Endothelial cell of umbilical vein (primary cell): Measurements from ENCODE around the gene SORCS3. TPM values are rescaled to one million over a fixed set of nuclear protein-coding genes. Genes with fewer than 3 reads are reported as not detected.

Source experiments
- BruUV-seq: library from RNA; stranded (reverse); fragments of 400-500 nt; replicated peaks from 2 replicates; lab custom pipeline; 2021; lab: Mats Ljungman, UMichigan
- CTCF ChIA-PET: fragments of 300-600, 350-600 bp; sonication (Branson Sonifier 250); formaldehyde crosslinking; loops from one replicate; lab custom pipeline; 2021; ENCODE audit warnings: antibody characterized with exemption, inconsistent platforms; lab: Charles Lee
- POLR2A ChIA-PET: fragments of 300-600, 350-600 bp; sonication (Branson Sonifier 250); formaldehyde crosslinking; loops from one replicate; lab custom pipeline; 2021; ENCODE audit warnings: antibody characterized with exemption, inconsistent platforms; lab: Charles Lee
- DNase-seq: peaks from one replicate; pipeline ENCODE4 v3.0.0-alpha.2; 2011; ENCODE audit warnings: low read depth, low spot score
- FAIRE-seq: peaks from 2 replicates; lab custom pipeline; 2011; peaks lifted over from hg19 to GRCh38; lab: Jason Lieb, UNC
- H2AFZ ChIP-seq: 2 replicates; pipeline ENCODE4 v1.6.0; 2012; ENCODE audit warnings: low read depth, low read length, control low read depth, inconsistent platforms
- H3K27ac ChIP-seq: 2 replicates; pipeline ENCODE4 v1.5.1; 2011; ENCODE audit warnings: low read depth, mild to moderate bottlenecking, control low read depth, low read length, moderate library complexity; ENCODE audit not compliant: insufficient read depth
- H3K27me3 ChIP-seq, 2 experiments: 2 replicates each; pipeline versions ENCODE4 v1.6.0 to v1.6.1; 2011; ENCODE audit warnings: low read length in 2 of 2, mixed read lengths in 1 of 2; ENCODE audit not compliant: control insufficient read depth in 2 of 2, insufficient read depth in 2 of 2
- H3K36me3 ChIP-seq, 2 experiments: 2 replicates in 1 of 2; 3 replicates in 1 of 2; pipeline ENCODE4 v1.5.1; 2011; ENCODE audit warnings: low read length in 2 of 2, mild to moderate bottlenecking in 1 of 2, moderate library complexity in 1 of 2; ENCODE audit not compliant: control insufficient read depth in 2 of 2, insufficient read depth in 2 of 2; ENCODE audit errors: extremely low read depth in 1 of 2
- H3K4me1 ChIP-seq: 3 replicates; pipeline ENCODE4 v1.5.1; 2011; ENCODE audit warnings: mild to moderate bottlenecking, low read length; ENCODE audit not compliant: control insufficient read depth, insufficient read depth; ENCODE audit errors: extremely low read depth
- H3K4me2 ChIP-seq: 2 replicates; pipeline ENCODE4 v1.6.1; 2011; ENCODE audit warnings: low read length, control low read depth, mixed read lengths; ENCODE audit not compliant: insufficient read depth
- H3K4me3 ChIP-seq, 3 experiments: fragments of 200-600 bp in 1 of 3; sonication (generic), shearing (Covaris generic) in 1 of 3; replicated peaks in 1 of 3; 2 replicates each; pipeline ENCODE4 v1.5.1; 2011 to 2016; ENCODE audit warnings: control low read depth in 3 of 3, low read length in 3 of 3, mild to moderate bottlenecking in 2 of 3, inconsistent platforms in 1 of 3, low read depth in 1 of 3, moderate library complexity in 1 of 3; ENCODE audit not compliant: insufficient read depth in 1 of 3
- H3K79me2 ChIP-seq: 2 replicates; pipeline ENCODE4 v1.6.0; 2012; ENCODE audit warnings: low read length, inconsistent platforms; ENCODE audit not compliant: control insufficient read depth, insufficient read depth
- H3K9ac ChIP-seq: replicated peaks from 2 replicates; pipeline ENCODE3; 2011; ENCODE audit warnings: low read length, control low read depth; ENCODE audit not compliant: insufficient read depth; ENCODE audit errors: extremely low read depth
- H3K9me1 ChIP-seq: replicated peaks from 3 replicates; pipeline ENCODE4 v1.6.0; 2011; ENCODE audit warnings: mild to moderate bottlenecking, low read length; ENCODE audit not compliant: control insufficient read depth, insufficient read depth; ENCODE audit errors: extremely low read depth
- H3K9me3 ChIP-seq: replicated peaks from 2 replicates; pipeline ENCODE4 v1.5.1; 2012; ENCODE audit warnings: low read length, inconsistent platforms; ENCODE audit not compliant: control insufficient read depth, insufficient read depth
- H4K20me1 ChIP-seq: replicated peaks from 2 replicates; pipeline ENCODE3; 2011; ENCODE audit warnings: mild to moderate bottlenecking, low read length; ENCODE audit not compliant: control insufficient read depth, insufficient read depth; ENCODE audit errors: extremely low read depth
- EZH2 ChIP-seq: IDR thresholded peaks from 2 replicates; pipeline ENCODE4 v1.6.1; 2012; ENCODE audit warnings: borderline replicate concordance, low read depth, mild to moderate bottlenecking, moderate library complexity, low read length, inconsistent platforms; ENCODE audit not compliant: severe bottlenecking
- FOS ChIP-seq: IDR thresholded peaks from 2 replicates; pipeline ENCODE4 v1.6.1; 2011; ENCODE audit warnings: mild to moderate bottlenecking, low read length, moderate library complexity, borderline replicate concordance; ENCODE audit not compliant: insufficient read depth
- GATA2 ChIP-seq: IDR thresholded peaks from 2 replicates; pipeline ENCODE4 v1.7.0; 2011; ENCODE audit warnings: low read depth, mild to moderate bottlenecking, moderate library complexity, mixed read lengths, low read length; ENCODE audit not compliant: insufficient read length, insufficient read depth
- JUN ChIP-seq: IDR thresholded peaks from 2 replicates; pipeline ENCODE4 v1.6.1; 2011; ENCODE audit warnings: borderline replicate concordance, low read depth; ENCODE audit not compliant: insufficient read length, insufficient read depth
- MYC ChIP-seq: IDR thresholded peaks from one replicate; pipeline ENCODE4 v1.6.1; 2011; ENCODE audit warnings: mild to moderate bottlenecking, low read depth, low read length
- POLR2A ChIP-seq: IDR thresholded peaks from 2 replicates; pipeline ENCODE4 v1.6.1; 2012; ENCODE audit warnings: low read depth, mild to moderate bottlenecking, control low read depth, low read length
- POLR2AphosphoS5 ChIP-seq: IDR thresholded peaks from 2 replicates; pipeline ENCODE4 v1.6.1; 2012; ENCODE audit warnings: low read depth, mild to moderate bottlenecking, control low read depth, low read length, moderate library complexity; ENCODE audit not compliant: insufficient read depth
- dilution Hi-C: fragments of 300-500 bp; cut with MboI; formaldehyde crosslinking; loops from one replicate; pipeline ENCODE4 v1.15.0; 2019; ENCODE audit warnings: low sequenced_read_pairs; ENCODE audit not compliant: extremely low pct_ligation_motif_present
- intact Hi-C: fragments of 100-400 bp; cut with micrococcal nuclease; formaldehyde crosslinking; loops from one replicate; pipeline ENCODE4 v1.10.0; 2022
- polyA plus RNA-seq, 4 experiments: library from polyadenylated mRNA; depleted of rRNA in 3 of 4; stranded (reverse) in 3 of 4; unstranded in 1 of 4; fragments of >200 nt; gene quantifications; 2 replicates each; pipeline versions ENCODE4 v1.2.1 to v1.2.3, GENCODE V29; 2011 to 2012; ENCODE audit warnings: missing spikeins in 1 of 4
- total RNA-seq: library from RNA; stranded (reverse); gene quantifications from 2 replicates; pipeline ENCODE4 v1.2.3, GENCODE V29; 2021
- TF ChIP-seq, protein P1 (sequence below): IDR thresholded peaks from 2 replicates; pipeline ENCODE4 v1.6.1; 2011; ENCODE audit not compliant: insufficient read depth, insufficient read length
- TF ChIP-seq, protein P2 (sequence below), 2 donors: IDR thresholded peaks; 1 replicate in 1 of 2; 2 replicates in 1 of 2; pipeline ENCODE4 v1.5.1; 2011; ENCODE audit warnings: low read length in 2 of 2, mild to moderate bottlenecking in 2 of 2, moderate library complexity in 2 of 2, control low read depth in 1 of 2, inconsistent platforms in 1 of 2, low read depth in 1 of 2; ENCODE audit not compliant: insufficient read depth in 1 of 2; ENCODE audit errors: extremely low read depth in 1 of 2

SORCS3 gene
- total and polyA plus RNA-seq, 2 donors (not counting 3 experiments of a cell fraction or from before 2014, with no cell fraction given) = not detected

DNA sequence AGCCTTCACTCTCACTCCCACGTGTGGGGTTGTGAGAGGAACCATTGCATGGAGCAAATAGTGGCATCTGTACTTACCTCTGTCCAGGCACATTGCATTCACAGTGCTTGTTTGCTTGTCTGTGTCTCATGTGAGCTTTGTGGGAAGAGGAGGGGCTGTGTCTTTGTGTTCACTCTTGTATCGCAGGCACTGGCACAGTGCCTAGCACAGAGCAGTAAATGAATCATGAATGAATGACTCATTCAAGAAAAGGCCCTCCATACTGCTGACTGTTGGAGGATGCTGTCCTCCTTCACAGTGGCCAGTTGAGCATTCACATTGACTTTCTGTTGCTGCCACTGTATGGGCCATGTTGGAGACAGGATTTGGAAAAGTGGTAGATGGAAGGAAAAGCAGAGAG, 125.3 kb downstream of the SORCS3 start:
- Histone ChIP-seq H3K4me3 (no peak overlapping the region), H3K9me1 (no peaks in the 10 kb centered on the region), H4K20me1 (no peaks in the 10 kb centered on the region), H3K79me2 (no peaks in the 10 kb centered on the region), H3K4me1 (no peaks in the 10 kb centered on the region), H3K4me2 (no peak overlapping the region), H3K9ac (no peak overlapping the region), H3K27me3 (no peaks in the 10 kb centered on the region), H3K9me3 (peaks cover 8% of the 10 kb centered on the region), H3K36me3 (no peaks in the 10 kb centered on the region), H2AFZ (no peak overlapping the region), H3K27ac (no peak overlapping the region)
- dilution Hi-C loops (no loop called here), intact Hi-C loops (no loop called here)
- ChIA-PET POLR2A (no interaction called here), CTCF (no interaction called here)
- FAIRE-seq (no peak), DNase-seq (no peak)
- TF ChIP-seq EZH2 (no peak), FOS (no peak), POLR2A (no peak), JUN (no peak), GATA2 (no peak), MYC (no peak), POLR2AphosphoS5 (no peak)
- TF ChIP-seq, protein P1, sequence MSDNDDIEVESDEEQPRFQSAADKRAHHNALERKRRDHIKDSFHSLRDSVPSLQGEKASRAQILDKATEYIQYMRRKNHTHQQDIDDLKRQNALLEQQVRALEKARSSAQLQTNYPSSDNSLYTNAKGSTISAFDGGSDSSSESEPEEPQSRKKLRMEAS = no peak
- TF ChIP-seq, protein P2, sequence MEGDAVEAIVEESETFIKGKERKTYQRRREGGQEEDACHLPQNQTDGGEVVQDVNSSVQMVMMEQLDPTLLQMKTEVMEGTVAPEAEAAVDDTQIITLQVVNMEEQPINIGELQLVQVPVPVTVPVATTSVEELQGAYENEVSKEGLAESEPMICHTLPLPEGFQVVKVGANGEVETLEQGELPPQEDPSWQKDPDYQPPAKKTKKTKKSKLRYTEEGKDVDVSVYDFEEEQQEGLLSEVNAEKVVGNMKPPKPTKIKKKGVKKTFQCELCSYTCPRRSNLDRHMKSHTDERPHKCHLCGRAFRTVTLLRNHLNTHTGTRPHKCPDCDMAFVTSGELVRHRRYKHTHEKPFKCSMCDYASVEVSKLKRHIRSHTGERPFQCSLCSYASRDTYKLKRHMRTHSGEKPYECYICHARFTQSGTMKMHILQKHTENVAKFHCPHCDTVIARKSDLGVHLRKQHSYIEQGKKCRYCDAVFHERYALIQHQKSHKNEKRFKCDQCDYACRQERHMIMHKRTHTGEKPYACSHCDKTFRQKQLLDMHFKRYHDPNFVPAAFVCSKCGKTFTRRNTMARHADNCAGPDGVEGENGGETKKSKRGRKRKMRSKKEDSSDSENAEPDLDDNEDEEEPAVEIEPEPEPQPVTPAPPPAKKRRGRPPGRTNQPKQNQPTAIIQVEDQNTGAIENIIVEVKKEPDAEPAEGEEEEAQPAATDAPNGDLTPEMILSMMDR (IDR thresholded peaks at IDR 0.05; ENCODE audit: extremely low read depth in 1 of 2, insufficient read depth in 1 of 2, low read depth in 1 of 2, low read length in 2 of 2) = no peak
- BruUV-seq = no TSS peak
